PC-3 (cell line): ENCODE data around the gene SYPL1. TPM values are rescaled to one million over a fixed set of nuclear protein-coding genes. Genes with fewer than 3 reads are reported as not detected.

Experiments used
- ATAC-seq: fragments of 200-7000 bp; cut with Tn5 transposase; 2 replicates; pipeline ENCODE4 v1.9.1; 2020; ENCODE audit warnings: mild to moderate bottlenecking, moderate library complexity
- BruUV-seq: library from RNA; stranded (reverse); fragments of 400-500 nt; replicated peaks from 2 replicates; lab custom pipeline; 2021; lab: Mats Ljungman, UMichigan
- CTCF ChIA-PET: fragments of 300-600 bp; sonication (Branson Sonifier 250); formaldehyde crosslinking; loops from one replicate; lab custom pipeline; 2022; ENCODE audit warnings: antibody characterized with exemption; lab: Charles Lee
- POLR2A ChIA-PET: fragments of 300-600 bp; sonication (Branson Sonifier 250); formaldehyde crosslinking; loops from one replicate; lab custom pipeline; 2022; ENCODE audit warnings: antibody characterized with exemption; ENCODE audit not compliant: unreplicated experiment; lab: Charles Lee
- DNase-seq: peaks from one replicate; pipeline ENCODE4 v3.0.0-alpha.2; 2015
- H2AFZ ChIP-seq: fragments of 300-600 bp; sonication (generic); 2 replicates; pipeline ENCODE4 v1.6.0; 2016; ENCODE audit warnings: antibody characterized with exemption, low read length
- H3F3A ChIP-seq: fragments of 300-600 bp; sonication (generic); one replicate; pipeline ENCODE4 v1.6.0; 2017; ENCODE audit warnings: antibody characterized with exemption, low read length, control low read depth, mild to moderate bottlenecking; ENCODE audit not compliant: unreplicated experiment
- H3K27ac ChIP-seq: fragments of 300-600 bp; sonication (generic); 2 replicates; pipeline ENCODE4 v1.5.1; 2016; ENCODE audit warnings: mild to moderate bottlenecking, low read length
- H3K27me3 ChIP-seq: fragments of 300-600 bp; sonication (generic); 2 replicates; pipeline ENCODE4 v1.6.1; 2016; ENCODE audit warnings: low read length, mixed read lengths
- H3K36me3 ChIP-seq: fragments of 300-600 bp; sonication (generic); 2 replicates; pipeline ENCODE4 v1.6.1; 2016; ENCODE audit warnings: low read depth, mixed run types, low read length, mixed read lengths
- H3K4me1 ChIP-seq: fragments of 300-600 bp; sonication (generic); 2 replicates; pipeline ENCODE4 v1.5.1; 2016; ENCODE audit warnings: low read length; ENCODE audit not compliant: insufficient read depth
- H3K4me2 ChIP-seq: fragments of 300-600 bp; sonication (generic); 2 replicates; pipeline ENCODE4 v1.6.0; 2016; ENCODE audit warnings: low read length
- H3K4me3 ChIP-seq: fragments of 300-600 bp; sonication (generic); 2 replicates; pipeline ENCODE4 v1.5.1; 2016; ENCODE audit warnings: mild to moderate bottlenecking, low read length, mixed read lengths
- H3K79me2 ChIP-seq: fragments of 300-600 bp; sonication (generic); 2 replicates; pipeline ENCODE4 v1.6.1; 2017; ENCODE audit warnings: low read length, mixed read lengths
- H3K9ac ChIP-seq: fragments of 300-600 bp; sonication (generic); 2 replicates; pipeline ENCODE4 v1.6.0; 2016; ENCODE audit warnings: mild to moderate bottlenecking, low read length
- H3K9me2 ChIP-seq: fragments of 300-600 bp; sonication (generic); replicated peaks from 2 replicates; pipeline ENCODE4 v1.6.1; 2016; ENCODE audit warnings: mixed run types, low read length, mixed read lengths
- H3K9me3 ChIP-seq: fragments of 300-600 bp; sonication (generic); 2 replicates; pipeline ENCODE4 v1.6.1; 2016; ENCODE audit warnings: low read length, mixed read lengths
- H4K20me1 ChIP-seq: fragments of 300-600 bp; sonication (generic); 2 replicates; pipeline ENCODE4 v1.6.1; 2016; ENCODE audit warnings: low read length, mixed read lengths
- EZH2 ChIP-seq: fragments of 300-600 bp; sonication (generic); IDR thresholded peaks from one replicate; pipeline ENCODE4 v1.6.1; 2017; ENCODE audit warnings: antibody characterized with exemption, mild to moderate bottlenecking, low read length; ENCODE audit not compliant: unreplicated experiment
- EZH2phosphoT487 ChIP-seq: fragments of 300-600 bp; sonication (generic); IDR thresholded peaks from 2 replicates; pipeline ENCODE4 v1.6.1; 2018; ENCODE audit warnings: mild to moderate bottlenecking, antibody characterized with exemption, low read length, borderline replicate concordance
- intact Hi-C: fragments of 100-400 bp; cut with micrococcal nuclease; formaldehyde crosslinking; loops from 2 replicates; pipeline ENCODE4 v1.9.0; 2023
- total RNA-seq: library from RNA; depleted of rRNA; stranded (reverse); fragments of >200 nt; gene quantifications from 2 replicates; pipeline ENCODE4 v1.2.3, GENCODE V29; 2014
- TF ChIP-seq, protein P1 (sequence below): fragments of 300-600 bp; sonication (generic); conservative IDR thresholded peaks from 2 replicates; pipeline ENCODE4 v1.5.1; 2017; ENCODE audit warnings: antibody characterized with exemption, low read depth, mild to moderate bottlenecking, low read length

Gene SYPL1
- total RNA-seq, 1 experiment from 2014 or later: 45.9 TPM

GRCh38 chr7:106064316-106064715 is 47.8 kb downstream of the SYPL1 start:
- no peak for TF ChIP-seq EZH2phosphoT487
- TF ChIP-seq, protein P1, sequence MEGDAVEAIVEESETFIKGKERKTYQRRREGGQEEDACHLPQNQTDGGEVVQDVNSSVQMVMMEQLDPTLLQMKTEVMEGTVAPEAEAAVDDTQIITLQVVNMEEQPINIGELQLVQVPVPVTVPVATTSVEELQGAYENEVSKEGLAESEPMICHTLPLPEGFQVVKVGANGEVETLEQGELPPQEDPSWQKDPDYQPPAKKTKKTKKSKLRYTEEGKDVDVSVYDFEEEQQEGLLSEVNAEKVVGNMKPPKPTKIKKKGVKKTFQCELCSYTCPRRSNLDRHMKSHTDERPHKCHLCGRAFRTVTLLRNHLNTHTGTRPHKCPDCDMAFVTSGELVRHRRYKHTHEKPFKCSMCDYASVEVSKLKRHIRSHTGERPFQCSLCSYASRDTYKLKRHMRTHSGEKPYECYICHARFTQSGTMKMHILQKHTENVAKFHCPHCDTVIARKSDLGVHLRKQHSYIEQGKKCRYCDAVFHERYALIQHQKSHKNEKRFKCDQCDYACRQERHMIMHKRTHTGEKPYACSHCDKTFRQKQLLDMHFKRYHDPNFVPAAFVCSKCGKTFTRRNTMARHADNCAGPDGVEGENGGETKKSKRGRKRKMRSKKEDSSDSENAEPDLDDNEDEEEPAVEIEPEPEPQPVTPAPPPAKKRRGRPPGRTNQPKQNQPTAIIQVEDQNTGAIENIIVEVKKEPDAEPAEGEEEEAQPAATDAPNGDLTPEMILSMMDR: no peak
- no peak for TF ChIP-seq EZH2
- Histone ChIP-seq H3K9me2 (no peaks in the 10 kb centered on the region), H3K27ac (peak overlapping the region; percentile 94), H4K20me1 (no peaks in the 10 kb centered on the region), H3K79me2 (no peaks in the 10 kb centered on the region), H3F3A (peaks cover 6% of the 10 kb centered on the region), H3K36me3 (no peaks in the 10 kb centered on the region), H3K4me3 (no peak overlapping the region), H3K9me3 (no peaks in the 10 kb centered on the region), H2AFZ (peak overlapping the region; percentile 72), H3K4me1 (peaks cover 57% of the 10 kb centered on the region), H3K27me3 (no peaks in the 10 kb centered on the region), H3K4me2 (peak overlapping the region; percentile 97; the same call in 1 of the 2 replicates), H3K9ac (peak overlapping the region; percentile 82)
- DNase-seq: no peak
- BruUV-seq: no TSS peak
- ChIA-PET CTCF (interaction anchor here (0.9 to 1.6 kb wide), 3 partner anchors 30 to 90 kb away, joined by 3 to 6 read pairs (median 3); no protein-coding TSS in a partner anchor), POLR2A (interaction anchor here (2.5 kb wide), 1 partner anchor 48 kb away, joined by 25 read pairs; the partner anchor contains the start of gene SYPL1)
- no peak for ATAC-seq
- intact Hi-C loops: loop anchor here (2.0 kb wide), 2 partner anchors 46 to 88 kb away; no protein-coding TSS in a partner anchor

DNA sequence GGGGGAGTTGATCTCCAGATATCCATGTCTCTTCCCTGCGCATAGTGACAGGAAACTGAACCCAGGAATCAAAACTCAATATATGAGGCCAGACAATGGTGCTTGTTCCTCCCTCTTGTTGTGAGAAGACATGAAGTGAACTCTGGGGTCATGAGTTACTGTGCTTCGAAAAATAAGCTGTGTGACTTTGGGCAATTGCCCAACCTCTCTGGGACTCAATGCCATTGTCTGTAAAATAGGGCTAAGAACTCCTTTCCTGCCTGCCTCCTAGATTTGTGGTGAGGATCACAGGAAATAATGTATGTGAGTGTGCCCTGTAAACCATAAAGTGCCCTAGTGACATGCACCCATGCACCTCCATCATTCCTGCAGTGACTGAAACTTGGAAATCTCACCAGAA is 48.4 kb downstream of the SYPL1 start:
- H3K4me3 ChIP-seq: no peak overlapping the region
- no peaks in the 10 kb centered on the region for H3K27me3 ChIP-seq
- no peaks in the 10 kb centered on the region for H3K36me3 ChIP-seq
- no peak overlapping the region for H3K27ac ChIP-seq
- CTCF ChIA-PET: no interaction called here
- H2AFZ ChIP-seq: no peak overlapping the region
- POLR2A ChIA-PET: no interaction called here
- BruUV-seq: no TSS peak
- no peak for ATAC-seq
- DNase-seq: no peak
- intact Hi-C loops: loop anchor here (2.0 kb wide), 2 partner anchors 47 to 89 kb away; no protein-coding TSS in a partner anchor
- peaks cover 57% of the 10 kb centered on the region for H3K4me1 ChIP-seq
- TF ChIP-seq EZH2: no peak
- TF ChIP-seq, protein P1: no peak
- H3K9me2 ChIP-seq: no peaks in the 10 kb centered on the region
- peaks cover 6% of the 10 kb centered on the region for H3F3A ChIP-seq
- H3K79me2 ChIP-seq: no peaks in the 10 kb centered on the region
- no peak overlapping the region for H3K4me2 ChIP-seq
- no peaks in the 10 kb centered on the region for H4K20me1 ChIP-seq
- no peak overlapping the region for H3K9ac ChIP-seq
- H3K9me3 ChIP-seq: no peaks in the 10 kb centered on the region

GRCh38 chr7:106063024-106063423 is 49.1 kb downstream of the SYPL1 start:
- peaks cover 6% of the 10 kb centered on the region for H3F3A ChIP-seq
- H3K4me1 ChIP-seq: peaks cover 64% of the 10 kb centered on the region
- no peak overlapping the region for H2AFZ ChIP-seq
- H3K4me2 ChIP-seq: no peak overlapping the region
- H3K79me2 ChIP-seq: no peaks in the 10 kb centered on the region
- no peak for DNase-seq
- POLR2A ChIA-PET: no interaction called here
- no peaks in the 10 kb centered on the region for H3K27me3 ChIP-seq
- BruUV-seq: no TSS peak
- intact Hi-C loops: no loop called here
- H3K36me3 ChIP-seq: no peaks in the 10 kb centered on the region
- no peak overlapping the region for H3K27ac ChIP-seq
- TF ChIP-seq EZH2phosphoT487 (no peak), EZH2 (no peak)
- TF ChIP-seq, protein P1: no peak
- no peaks in the 10 kb centered on the region for H3K9me3 ChIP-seq
- H3K4me3 ChIP-seq: no peak overlapping the region
- no peak for ATAC-seq
- CTCF ChIA-PET: interaction anchor here (0.7 kb wide), 1 partner anchor 49 kb away, joined by 8 read pairs; the partner anchor contains the start of gene SYPL1
- H3K9ac ChIP-seq: no peak overlapping the region
- no peaks in the 10 kb centered on the region for H3K9me2 ChIP-seq
- no peaks in the 10 kb centered on the region for H4K20me1 ChIP-seq
